Mesenchymal stem cell (in vitro differentiated cells and primary cell): ENCODE results near the gene CACFD1.

Source experiments
- DNase-seq: peaks from one replicate; pipeline ENCODE4 v3.0.0-alpha.2; 2013
- H2AFZ ChIP-seq: one replicate; pipeline ENCODE4 v1.6.1; 2013; ENCODE audit warnings: low read depth, mild to moderate bottlenecking, control low read depth, inconsistent platforms, low read length, moderate library complexity
- H2AK5ac ChIP-seq: 2 replicates; pipeline ENCODE4 v1.6.1; 2013; ENCODE audit warnings: low read length, moderate library complexity, mild to moderate bottlenecking, inconsistent platforms; ENCODE audit not compliant: severe bottlenecking
- H2BK120ac ChIP-seq: one replicate; pipeline ENCODE4 v1.6.1; 2013; ENCODE audit warnings: low read depth, mild to moderate bottlenecking, inconsistent platforms, low read length, moderate library complexity
- H2BK12ac ChIP-seq, 2 experiments: one replicate each; pipeline ENCODE4 v1.6.1; 2013; ENCODE audit warnings: inconsistent platforms in 2 of 2, low read length in 2 of 2, mild to moderate bottlenecking in 2 of 2, moderate library complexity in 2 of 2, control low read depth in 1 of 2
- H2BK15ac ChIP-seq: one replicate; pipeline ENCODE4 v1.6.1; 2013; ENCODE audit warnings: mild to moderate bottlenecking, low read depth, inconsistent platforms; ENCODE audit not compliant: poor library complexity, severe bottlenecking
- H2BK5ac ChIP-seq: 2 replicates; pipeline ENCODE4 v1.6.1; 2013; ENCODE audit warnings: low read depth, mild to moderate bottlenecking, low read length, control low read depth, inconsistent platforms; ENCODE audit not compliant: poor library complexity, severe bottlenecking
- H3K14ac ChIP-seq, 2 experiments: one replicate each; pipeline ENCODE4 v1.6.1; 2013; ENCODE audit warnings: inconsistent platforms in 2 of 2, low read length in 2 of 2, control low read depth in 1 of 2, mild to moderate bottlenecking in 1 of 2, moderate library complexity in 1 of 2
- H3K18ac ChIP-seq, 2 experiments: one replicate each; pipeline ENCODE4 v1.6.1; 2013; ENCODE audit warnings: inconsistent platforms in 2 of 2, low read length in 2 of 2, control low read depth in 1 of 2, low read depth in 1 of 2, mild to moderate bottlenecking in 1 of 2
- H3K23ac ChIP-seq, 2 experiments: one replicate each; pipeline ENCODE4 v1.6.1; 2013; ENCODE audit warnings: inconsistent platforms in 2 of 2, low read length in 2 of 2, mild to moderate bottlenecking in 2 of 2, moderate library complexity in 2 of 2, control low read depth in 1 of 2
- H3K27ac ChIP-seq: 2 replicates; pipeline ENCODE4 v1.5.1; 2013; ENCODE audit warnings: mild to moderate bottlenecking, moderate library complexity, low read length, control low read depth, inconsistent platforms; ENCODE audit not compliant: poor library complexity, severe bottlenecking
- H3K27me3 ChIP-seq, 2 experiments: 2 replicates each; pipeline versions ENCODE4 v1.6.1 to v1.7.0; 2013; ENCODE audit warnings: low read length in 2 of 2, mild to moderate bottlenecking in 2 of 2, moderate library complexity in 2 of 2, control low read depth in 1 of 2, inconsistent platforms in 1 of 2; ENCODE audit not compliant: control insufficient read depth in 1 of 2, insufficient read depth in 1 of 2
- H3K36me3 ChIP-seq, 2 experiments: 2 replicates each; pipeline versions ENCODE4 v1.6.1 to v1.7.0; 2013; ENCODE audit warnings: low read length in 2 of 2, control low read depth in 1 of 2, inconsistent platforms in 1 of 2, low read depth in 1 of 2, mild to moderate bottlenecking in 1 of 2; ENCODE audit not compliant: insufficient read depth in 2 of 2, control insufficient read depth in 1 of 2
- H3K4ac ChIP-seq, 2 experiments: one replicate each; pipeline ENCODE4 v1.6.1; 2013; ENCODE audit warnings: inconsistent platforms in 2 of 2, low read length in 2 of 2, mild to moderate bottlenecking in 2 of 2, moderate library complexity in 2 of 2, control low read depth in 1 of 2, low read depth in 1 of 2
- H3K4me1 ChIP-seq: 2 replicates; pipeline ENCODE4 v1.6.1; 2013; ENCODE audit warnings: low read depth, low read length, control low read depth; ENCODE audit not compliant: control insufficient read depth, insufficient read depth
- H3K4me2 ChIP-seq: 2 replicates; pipeline ENCODE4 v1.6.1; 2013; ENCODE audit warnings: low read length, mild to moderate bottlenecking, inconsistent platforms; ENCODE audit not compliant: poor library complexity, severe bottlenecking
- H3K4me3 ChIP-seq, 2 experiments: 2 replicates each; pipeline versions ENCODE4 v1.5.1 to v1.7.0; 2013; ENCODE audit warnings: low read length in 2 of 2, mild to moderate bottlenecking in 2 of 2, control low read depth in 1 of 2, low read depth in 1 of 2; ENCODE audit not compliant: insufficient read depth in 1 of 2
- H3K79me1 ChIP-seq: replicated peaks from 2 replicates; pipeline ENCODE4 v1.6.1; 2013; ENCODE audit warnings: mild to moderate bottlenecking, control low read depth, low read length, inconsistent platforms; ENCODE audit not compliant: poor library complexity, severe bottlenecking
- H3K9ac ChIP-seq: 2 replicates; pipeline ENCODE4 v1.7.0; 2013; ENCODE audit warnings: mild to moderate bottlenecking, low read length, moderate library complexity
- H3K9me3 ChIP-seq: 2 replicates; pipeline ENCODE4 v1.7.0; 2013; ENCODE audit warnings: mild to moderate bottlenecking, low read length; ENCODE audit not compliant: control insufficient read depth
- H4K8ac ChIP-seq: one replicate; pipeline ENCODE4 v1.6.1; 2013; ENCODE audit warnings: inconsistent platforms, mild to moderate bottlenecking, low read length, moderate library complexity
- H4K91ac ChIP-seq: one replicate; pipeline ENCODE4 v1.6.1; 2013; ENCODE audit warnings: mild to moderate bottlenecking, low read length, inconsistent platforms
- WGBS: methylation state at CpG from one replicate; pipeline ENCODE4 v1.1.7; 2013; ENCODE audit warnings: mixed read lengths; 5-methylcytosine and 5-hydroxymethylcytosine counted together

Gene CACFD1

GRCh38 chr9:133424187-133424586 is 35.6 kb upstream of the CACFD1 start:
- H2BK5ac ChIP-seq, result no peak overlapping the region
- no peak overlapping the region for H3K14ac ChIP-seq
- H3K27me3 ChIP-seq, result peaks cover 14 to 21% of the 10 kb centered on the region in 2 experiments
- peaks cover 12% of the 10 kb centered on the region for H3K4me1 ChIP-seq
- 98% methylated on average over 8 of the region's 12 CpGs for WGBS
- no peak overlapping the region for H3K9ac ChIP-seq
- no peak overlapping the region for H2AK5ac ChIP-seq
- no peak overlapping the region for H2BK120ac ChIP-seq
- H3K4me3 ChIP-seq, result no peak overlapping the region
- H2BK15ac ChIP-seq, result peak overlapping the region; percentile 44
- H3K4me2 ChIP-seq, result no peak overlapping the region
- peak overlapping the region; percentile 70 to 97 for H2BK12ac ChIP-seq
- no peak for DNase-seq
- H4K91ac ChIP-seq, result peak overlapping the region; percentile 80
- H3K27ac ChIP-seq, result no peak overlapping the region
- no peaks in the 10 kb centered on the region for H3K36me3 ChIP-seq
- peak overlapping the region; percentile 47 for H4K8ac ChIP-seq
- no peaks in the 10 kb centered on the region for H3K9me3 ChIP-seq
- no peak overlapping the region for H2AFZ ChIP-seq
- peak overlapping the region; percentile 64 to 90 for H3K18ac ChIP-seq
- peak overlapping the region in 1 of 2 experiments; percentile 80 for H3K4ac ChIP-seq
- no peaks in the 10 kb centered on the region for H3K79me1 ChIP-seq
- H3K23ac ChIP-seq, result no peak overlapping the region

DNA sequence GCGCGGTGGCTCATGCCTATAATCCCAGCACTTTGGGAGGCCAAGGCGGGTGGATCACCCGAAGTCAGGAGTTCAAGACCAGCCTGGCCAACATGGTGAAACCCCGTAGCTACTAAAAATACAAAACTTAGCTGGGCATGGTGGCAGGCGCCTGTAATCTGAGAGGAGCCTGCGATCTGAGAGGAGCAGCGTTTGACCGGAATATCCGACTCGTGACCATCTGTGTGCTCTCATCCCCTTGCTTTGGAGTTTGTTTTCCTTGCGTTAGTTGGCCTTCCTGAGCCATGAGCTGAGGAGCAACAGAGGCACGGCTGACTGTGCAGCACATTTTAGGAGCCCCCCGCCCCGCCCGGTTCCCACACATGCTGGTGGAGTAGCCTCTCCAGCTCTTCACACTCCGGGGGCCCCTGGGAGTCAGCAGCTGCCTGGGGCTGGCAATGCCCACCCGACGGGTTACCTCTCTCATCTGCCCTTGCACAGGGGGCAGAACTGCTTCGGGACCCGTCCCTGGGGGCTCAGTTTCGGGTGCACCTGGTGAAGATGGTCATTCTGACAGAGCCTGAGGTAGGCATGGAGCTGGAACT is 34.6 kb upstream of the CACFD1 start:
- Histone ChIP-seq H3K18ac (no peak overlapping the region), H3K4me1 (peaks cover 18% of the 10 kb centered on the region), H3K4me3 (no peak overlapping the region), H3K27ac (no peak overlapping the region), H2BK120ac (no peak overlapping the region), H3K23ac (no peak overlapping the region), H3K9ac (no peak overlapping the region), H4K8ac (no peak overlapping the region), H3K4me2 (no peak overlapping the region), H3K36me3 (no peaks in the 10 kb centered on the region), H3K79me1 (no peaks in the 10 kb centered on the region), H4K91ac (no peak overlapping the region), H3K14ac (no peak overlapping the region), H2BK15ac (no peak overlapping the region), H3K4ac (no peak overlapping the region), H2BK12ac (no peak overlapping the region), H3K27me3 (peaks cover 14 to 31% of the 10 kb centered on the region in 2 experiments), H2BK5ac (no peak overlapping the region), H2AFZ (no peak overlapping the region), H3K9me3 (no peaks in the 10 kb centered on the region), H2AK5ac (no peak overlapping the region)
- no peak for DNase-seq
- WGBS, result 88% methylated on average over 22 of the region's 22 CpGs

GRCh38 chr9:133426011-133426410 is 33.8 kb upstream of the CACFD1 start:
- H2BK5ac ChIP-seq, result no peak overlapping the region
- H2BK15ac ChIP-seq, result peak overlapping the region; percentile 15
- no peak overlapping the region for H3K18ac ChIP-seq
- no peak overlapping the region for H3K9ac ChIP-seq
- no peak overlapping the region for H3K14ac ChIP-seq
- no peak overlapping the region for H4K91ac ChIP-seq
- H3K79me1 ChIP-seq, result no peaks in the 10 kb centered on the region
- H3K27me3 ChIP-seq, result peaks cover 14 to 33% of the 10 kb centered on the region in 2 experiments
- no peak overlapping the region for H2AFZ ChIP-seq
- H2AK5ac ChIP-seq, result no peak overlapping the region
- H3K4me3 ChIP-seq, result no peak overlapping the region
- H3K4ac ChIP-seq, result no peak overlapping the region
- 89% methylated on average over 11 of the region's 11 CpGs for WGBS
- no peak overlapping the region for H2BK120ac ChIP-seq
- no peak overlapping the region for H3K27ac ChIP-seq
- H3K23ac ChIP-seq, result no peak overlapping the region
- DNase-seq, result no peak
- H3K9me3 ChIP-seq, result no peaks in the 10 kb centered on the region
- H2BK12ac ChIP-seq, result no peak overlapping the region
- H4K8ac ChIP-seq, result no peak overlapping the region
- peaks cover 18% of the 10 kb centered on the region for H3K4me1 ChIP-seq
- H3K4me2 ChIP-seq, result no peak overlapping the region
- H3K36me3 ChIP-seq, result no peaks in the 10 kb centered on the region

DNA sequence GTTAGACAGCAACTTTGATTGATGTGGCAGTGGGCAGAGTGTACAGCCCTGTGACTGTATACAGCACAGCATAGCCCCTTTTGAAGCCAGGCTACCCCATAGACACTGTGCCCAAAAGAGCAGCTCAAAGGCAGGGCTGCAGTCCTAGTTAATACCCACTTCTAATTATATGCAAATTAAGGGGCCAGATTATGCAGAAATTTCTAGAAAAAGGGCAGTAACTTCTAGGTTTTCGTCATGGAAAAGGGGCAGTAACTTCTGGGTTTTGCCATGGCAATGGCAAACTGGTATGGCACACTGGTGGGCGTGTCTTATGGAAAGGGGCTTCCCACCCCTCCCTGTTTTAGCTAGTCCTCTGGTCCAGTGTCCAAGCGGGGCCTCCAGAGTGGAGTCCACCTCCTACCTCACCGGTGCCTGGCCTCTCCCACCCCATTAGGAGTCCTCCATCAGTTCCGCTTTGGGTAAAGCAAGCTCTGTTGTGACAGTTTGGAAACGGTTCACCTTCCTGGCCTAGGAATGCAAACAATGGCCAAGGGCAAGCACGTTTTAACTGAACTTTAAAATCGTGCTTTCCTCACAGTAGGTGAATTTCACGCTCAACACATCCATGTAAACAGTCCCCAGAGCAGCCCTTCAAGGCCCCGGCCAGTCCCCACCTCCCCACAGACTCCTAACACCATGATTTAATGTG is 32.0 kb upstream of the CACFD1 start:
- H3K14ac ChIP-seq, result no peak overlapping the region
- no peak overlapping the region for H4K91ac ChIP-seq
- 58% methylated on average over 9 of the region's 10 CpGs for WGBS

More for the DNA sequence above, 32.0 kb upstream of the CACFD1 start:
- H2BK15ac ChIP-seq, result no peak overlapping the region
- H2AFZ ChIP-seq, result no peak overlapping the region
- H3K27ac ChIP-seq, result no peak overlapping the region
- H3K9ac ChIP-seq, result no peak overlapping the region
- peaks cover 14 to 33% of the 10 kb centered on the region in 2 experiments for H3K27me3 ChIP-seq
- H3K4me1 ChIP-seq, result peaks cover 18% of the 10 kb centered on the region
- H3K9me3 ChIP-seq, result no peaks in the 10 kb centered on the region
- no peak overlapping the region for H2BK5ac ChIP-seq
- H2AK5ac ChIP-seq, result no peak overlapping the region
- no peak overlapping the region for H3K4me3 ChIP-seq
- no peak overlapping the region for H2BK12ac ChIP-seq
- no peak overlapping the region for H3K23ac ChIP-seq
- H3K36me3 ChIP-seq, result no peaks in the 10 kb centered on the region
- no peak for DNase-seq
- H3K4me2 ChIP-seq, result no peak overlapping the region
- no peak overlapping the region for H3K4ac ChIP-seq
- H3K79me1 ChIP-seq, result no peaks in the 10 kb centered on the region
- no peak overlapping the region for H4K8ac ChIP-seq
- no peak overlapping the region for H2BK120ac ChIP-seq
- H3K18ac ChIP-seq, result peak overlapping the region in 1 of 2 experiments; percentile 70
